Left ventricle myocardium inferior (tissue), 1 donor: ENCODE measurements around the gene ACTL10. TPM values are rescaled to one million over a fixed set of nuclear protein-coding genes. Genes with fewer than 3 reads are reported as not detected.
"Not testable (repeated sequence)": the region's sequence is repeated elsewhere in the genome, so short reads cannot be mapped to it uniquely, and the experiment has no call there.

ENCODE experiments used
- DNase-seq: peaks from one replicate; pipeline ENCODE4 v3.0.0-alpha.2; 2020
- H3K27ac ChIP-seq: fragments of 200-600 bp; replicated peaks from 2 replicates; pipeline ENCODE4 v1.8.0; 2021
- H3K27me3 ChIP-seq: fragments of 200-600 bp; 2 replicates; pipeline ENCODE4 v1.8.0; 2021; ENCODE audit warnings: low read depth
- H3K36me3 ChIP-seq: fragments of 200-600 bp; 2 replicates; pipeline ENCODE4 v1.8.0; 2021
- H3K4me1 ChIP-seq: fragments of 200-600 bp; 2 replicates; pipeline ENCODE4 v1.8.0; 2021
- H3K4me3 ChIP-seq: fragments of 200-600 bp; 2 replicates; pipeline ENCODE4 v1.8.0; 2021; ENCODE audit warnings: mild to moderate bottlenecking, moderate library complexity
- H3K9me3 ChIP-seq: fragments of 200-600 bp; replicated peaks from 2 replicates; pipeline ENCODE4 v1.8.0; 2021
- CTCF ChIP-seq: fragments of 200-600 bp; IDR thresholded peaks from 2 replicates; pipeline ENCODE4 v1.8.0; 2021; ENCODE audit warnings: antibody characterized with exemption, mild to moderate bottlenecking, borderline replicate concordance
- intact Hi-C: fragments of 100-400 bp; cut with micrococcal nuclease; formaldehyde crosslinking; loops from one replicate; pipeline ENCODE4 v1.11.0; 2022
- total RNA-seq: library from RNA; stranded (reverse); fragmentation: NEBNext Ultra II Directional; extraction: Animal tissue kit (Norgen Biotek cat#: 25700); gene quantifications from one replicate; pipeline ENCODE4 v1.2.1, GENCODE V29; 2021
- donor health status: DM: no; HTN: yes; CAD: no; lungs with severe emphysema.

ACTL10 gene
- total RNA-seq, 1 donor from 2014 or later = 0.22 TPM

DNA sequence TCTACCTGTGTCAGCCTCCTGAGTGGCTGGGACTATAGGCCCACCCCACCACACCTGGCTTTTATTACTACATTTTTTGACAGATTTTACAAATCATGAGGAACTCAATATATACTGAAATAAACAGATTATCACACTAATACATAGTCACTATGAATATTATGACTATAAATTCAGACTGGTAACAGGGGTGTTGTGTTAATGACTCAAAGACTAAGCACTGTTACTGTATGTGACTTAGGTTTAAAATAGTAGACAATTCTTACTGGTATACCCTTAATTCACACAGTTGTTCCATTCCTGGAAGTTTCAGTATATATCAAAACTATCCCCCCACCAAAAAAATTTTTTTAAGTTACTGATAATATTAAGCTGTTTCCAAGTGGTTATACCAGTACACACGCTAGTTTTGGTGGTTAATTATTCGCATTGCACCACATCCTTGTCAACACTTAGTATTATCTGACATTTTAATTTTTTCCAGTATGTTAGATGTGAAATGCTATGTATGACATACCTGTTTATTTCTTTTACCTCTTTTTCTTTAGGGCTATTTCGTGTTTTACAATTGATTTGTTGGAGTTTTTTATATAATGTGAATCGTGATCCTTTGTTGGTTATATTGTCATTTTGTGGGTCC lies 39.0 kb upstream of the ACTL10 start:
- Histone ChIP-seq H3K4me3 (no peak overlapping the region), H3K4me1 (no peaks in the 10 kb centered on the region), H3K27me3 (no peaks in the 10 kb centered on the region), H3K27ac (no peak overlapping the region), H3K9me3 (no peaks in the 10 kb centered on the region), H3K36me3 (peaks cover 93% of the 10 kb centered on the region)
- intact Hi-C loops = no loop called here
- TF ChIP-seq CTCF = no peak
- DNase-seq = no peak

DNA sequence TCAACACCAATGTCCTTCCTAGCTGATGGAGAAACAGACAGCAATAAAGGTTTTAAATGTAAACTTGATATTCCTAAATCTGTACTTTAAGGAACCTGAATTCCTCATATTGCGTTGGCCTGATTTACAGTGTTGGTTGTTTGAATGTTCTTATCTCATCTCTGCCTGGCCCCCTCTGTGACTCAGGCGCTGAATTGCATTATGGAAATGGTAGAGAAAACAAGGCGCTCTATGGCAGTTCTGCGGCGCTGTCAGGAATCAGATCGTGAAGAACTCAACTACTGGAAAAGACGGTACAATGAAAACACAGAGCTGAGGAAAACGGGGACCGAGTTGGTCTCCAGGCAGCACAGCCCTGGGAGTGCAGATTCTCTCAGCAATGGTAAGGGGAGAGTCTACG lies 37.2 kb upstream of the ACTL10 start:
- DNase-seq = no peak
- Histone ChIP-seq H3K27me3 (no peaks in the 10 kb centered on the region), H3K36me3 (peaks cover 90% of the 10 kb centered on the region), H3K4me3 (no peak overlapping the region), H3K9me3 (no peaks in the 10 kb centered on the region), H3K4me1 (no peaks in the 10 kb centered on the region), H3K27ac (no peak overlapping the region)
- no peak for TF ChIP-seq CTCF
- intact Hi-C loops = no loop called here

GRCh38 chr20:33629979-33630378 lies 36.8 kb upstream of the ACTL10 start:
- no peak for TF ChIP-seq CTCF
- Histone ChIP-seq H3K27ac (no peak overlapping the region), H3K9me3 (no peaks in the 10 kb centered on the region), H3K36me3 (peaks cover 86% of the 10 kb centered on the region), H3K27me3 (no peaks in the 10 kb centered on the region), H3K4me3 (no peak overlapping the region), H3K4me1 (no peaks in the 10 kb centered on the region)
- intact Hi-C loops = no loop called here
- DNase-seq = no peak

DNA sequence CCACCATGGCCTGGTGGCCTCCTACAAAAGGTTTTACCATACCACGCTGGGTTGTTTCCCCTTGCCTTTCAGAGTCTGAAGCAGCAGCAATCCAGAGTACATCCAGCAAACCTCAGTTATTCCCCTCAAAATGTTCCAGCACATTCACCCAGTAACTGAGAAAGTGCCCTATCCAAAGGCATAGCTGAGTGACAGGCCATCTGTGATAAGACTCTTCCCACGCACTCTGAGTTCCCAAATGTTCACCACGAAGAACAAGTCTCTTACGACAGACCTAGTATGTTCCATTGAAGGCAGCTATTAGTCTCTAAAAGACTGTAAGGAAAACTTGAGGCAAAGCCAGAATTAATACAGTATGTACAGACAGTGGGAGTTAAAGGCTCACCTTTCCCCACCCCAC lies 36.2 kb upstream of the ACTL10 start:
- intact Hi-C loops = no loop called here
- Histone ChIP-seq H3K4me1 (no peaks in the 10 kb centered on the region), H3K27me3 (no peaks in the 10 kb centered on the region), H3K36me3 (peaks cover 80% of the 10 kb centered on the region), H3K9me3 (no peaks in the 10 kb centered on the region), H3K4me3 (no peak overlapping the region), H3K27ac (no peak overlapping the region)
- DNase-seq = no peak
- TF ChIP-seq CTCF = no peak

DNA sequence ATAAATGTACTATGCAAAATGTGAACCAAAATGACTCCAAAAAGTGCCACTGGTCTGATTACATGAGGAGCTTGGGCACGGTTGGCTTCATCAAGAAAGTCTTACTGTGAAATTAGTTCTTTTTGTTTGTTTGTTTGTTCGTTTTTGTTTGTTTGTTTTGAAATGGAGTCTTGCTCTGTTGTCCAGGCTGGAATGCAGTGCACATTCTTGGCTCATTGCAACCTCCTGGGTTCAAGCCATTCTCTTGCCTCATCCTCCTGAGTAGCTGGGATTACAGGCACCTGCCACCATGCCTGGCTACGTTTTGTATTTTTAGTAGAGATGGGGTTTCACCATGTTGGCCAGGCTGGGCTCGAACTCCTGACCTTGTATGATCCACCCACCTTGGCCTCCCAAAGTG lies 34.8 kb upstream of the ACTL10 start:
- DNase-seq, H3K4me1 ChIP-seq, H3K27ac ChIP-seq, H3K9me3 ChIP-seq, H3K4me3 ChIP-seq, H3K27me3 ChIP-seq, intact Hi-C loops: not testable (repeated sequence)
- H3K36me3 ChIP-seq = peaks cover 74% of the 10 kb centered on the region

DNA sequence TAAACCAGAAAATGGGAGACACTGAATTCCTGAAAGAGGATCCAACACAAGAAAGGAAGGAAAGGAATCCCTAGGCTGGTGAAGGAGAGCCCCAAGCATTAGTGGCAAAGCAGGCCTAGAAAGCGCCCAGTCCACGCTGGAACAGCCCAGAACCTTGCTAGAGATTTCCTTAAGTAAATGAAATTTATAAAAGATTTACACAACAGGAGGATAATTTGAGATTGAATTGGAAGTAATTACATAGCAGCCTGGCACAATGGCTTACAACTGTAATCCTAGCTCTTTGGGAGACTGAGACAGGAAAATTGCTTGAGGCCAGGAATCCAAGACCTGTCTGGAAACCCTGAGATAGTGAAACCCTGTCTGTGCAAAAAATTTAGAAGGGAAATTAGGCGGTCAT lies 31.4 kb upstream of the ACTL10 start:
- H3K36me3 ChIP-seq = peaks cover 74% of the 10 kb centered on the region
- intact Hi-C loops = no loop called here

More for the DNA sequence above, 31.4 kb upstream of the ACTL10 start:
- no peak for DNase-seq
- H3K4me3 ChIP-seq = no peak overlapping the region
- H3K27me3 ChIP-seq = no peaks in the 10 kb centered on the region
- H3K4me1 ChIP-seq = no peaks in the 10 kb centered on the region
- no peak overlapping the region for H3K27ac ChIP-seq
- TF ChIP-seq CTCF = no peak
- H3K9me3 ChIP-seq = no peaks in the 10 kb centered on the region
